HCT116 (cell line): ENCODE measurements around the gene GPR37L1. TPM values are rescaled to one million over a fixed set of nuclear protein-coding genes. Genes with fewer than 3 reads are reported as not detected.

Source experiments
- ATAC-seq: fragments of 200-7000 bp; cut with Tn5 transposase; 2 replicates; pipeline ENCODE4 v1.9.1; 2020; ENCODE audit warnings: mild to moderate bottlenecking, moderate library complexity
- BruUV-seq: library from RNA; stranded (reverse); fragments of 400-500 nt; replicated peaks from 2 replicates; lab custom pipeline; 2021; lab: Mats Ljungman, UMichigan
- CTCF ChIA-PET: fragments of 300-600 bp; sonication (Branson Sonifier 250); formaldehyde crosslinking; loops from one replicate; lab custom pipeline; 2021; ENCODE audit warnings: antibody characterized with exemption; lab: Charles Lee
- POLR2A ChIA-PET: fragments of 300-600, 350-600 bp; sonication (Branson Sonifier 250); formaldehyde crosslinking; loops from one replicate; lab custom pipeline; 2021; ENCODE audit warnings: antibody characterized with exemption; lab: Charles Lee
- RAD21 ChIA-PET, 2 experiments: fragments of 300-600 bp; sonication (Branson Sonifier 250); formaldehyde crosslinking; loops; one replicate each; lab custom pipeline; 2023; ENCODE audit warnings: low total read pairs in 2 of 2; ENCODE audit not compliant: uncharacterized antibody in 2 of 2, unreplicated experiment in 2 of 2, low non-redundant PET in 1 of 2; lab: Charles Lee
- DNase-seq: peaks from one replicate; pipeline ENCODE4 v3.0.0-alpha.2; 2010; ENCODE audit warnings: low read depth, low spot score
- H2AFZ ChIP-seq: fragments of 200-600 bp; shearing (Covaris generic), sonication (generic); 2 replicates; pipeline ENCODE4 v1.6.1; 2017; ENCODE audit warnings: low read depth, mixed run types, mixed read lengths, antibody characterized with exemption, low read length; ENCODE audit not compliant: poor library complexity, severe bottlenecking
- H3K27ac ChIP-seq: 2 replicates; pipeline ENCODE4 v1.5.1; 2012; ENCODE audit warnings: low read depth, low read length
- H3K27me3 ChIP-seq: fragments of 200-600 bp; sonication (generic); 2 replicates; pipeline ENCODE4 v1.6.1; 2016; ENCODE audit warnings: mixed run types, low read length, mixed read lengths; ENCODE audit not compliant: insufficient read depth
- H3K36me3 ChIP-seq, 2 experiments: fragments of 200-500 bp in 1 of 2; fragments of 200-600 bp in 1 of 2; sonication (Bioruptor generic) in 1 of 2; sonication (generic) in 1 of 2; 2 replicates each; pipeline versions ENCODE4 v1.5.1 to v1.6.1; 2014 to 2016; ENCODE audit warnings: low read length in 2 of 2, inconsistent platforms in 1 of 2, mixed read lengths in 1 of 2, mixed run types in 1 of 2; ENCODE audit not compliant: insufficient read depth in 2 of 2, control insufficient read depth in 1 of 2
- H3K4me1 ChIP-seq, 2 experiments: fragments of 200-600 bp in 1 of 2; sonication (generic) in 1 of 2; 2 replicates each; pipeline versions ENCODE4 v1.5.1 to v1.6.1; 2012 to 2017; ENCODE audit warnings: low read length in 2 of 2, inconsistent platforms in 1 of 2, mild to moderate bottlenecking in 1 of 2, mixed read lengths in 1 of 2, mixed run types in 1 of 2, moderate library complexity in 1 of 2; ENCODE audit not compliant: insufficient read depth in 2 of 2, control insufficient read depth in 1 of 2
- H3K4me2 ChIP-seq: fragments of 200-600 bp; sonication (generic); 2 replicates; pipeline ENCODE4 v1.6.1; 2017; ENCODE audit warnings: mixed run types, low read length, mixed read lengths
- H3K4me3 ChIP-seq, 2 experiments: fragments of 200-600 bp in 1 of 2; sonication (generic) in 1 of 2; replicated peaks in 1 of 2; 2 replicates each; pipeline ENCODE4 v1.5.1; 2011 to 2016; ENCODE audit warnings: low read length in 2 of 2, control low read depth in 1 of 2, low read depth in 1 of 2, mild to moderate bottlenecking in 1 of 2, mixed read lengths in 1 of 2, mixed run types in 1 of 2
- H3K79me2 ChIP-seq: fragments of 200-600 bp; sonication (generic); 2 replicates; pipeline ENCODE4 v1.6.1; 2017; ENCODE audit warnings: mild to moderate bottlenecking, mixed run types, low read length, moderate library complexity, mixed read lengths; ENCODE audit not compliant: insufficient read depth
- H3K9ac ChIP-seq: fragments of 200-600 bp; sonication (generic); 2 replicates; pipeline ENCODE4 v1.6.1; 2016; ENCODE audit warnings: low read length, mixed read lengths
- H3K9me2 ChIP-seq: fragments of 200-600 bp; sonication (generic), shearing (Covaris generic); 2 replicates; pipeline ENCODE4 v1.6.1; 2017; ENCODE audit warnings: mixed run types, mild to moderate bottlenecking, moderate library complexity; ENCODE audit not compliant: insufficient read depth
- H3K9me3 ChIP-seq, 2 experiments: fragments of 200-500 bp in 1 of 2; fragments of 200-600 bp in 1 of 2; sonication (Bioruptor generic) in 1 of 2; sonication (generic) in 1 of 2; 2 replicates each; pipeline ENCODE4 v1.6.1; 2014 to 2017; ENCODE audit warnings: low read length in 2 of 2, mixed read lengths in 2 of 2, inconsistent platforms in 1 of 2, low read depth in 1 of 2, mild to moderate bottlenecking in 1 of 2, mixed run types in 1 of 2, moderate library complexity in 1 of 2; ENCODE audit not compliant: control insufficient read depth in 1 of 2, insufficient read depth in 1 of 2
- H4K20me1 ChIP-seq: fragments of 200-600 bp; sonication (generic), shearing (Covaris generic); 2 replicates; pipeline ENCODE4 v1.6.1; 2017; ENCODE audit warnings: mixed run types, mild to moderate bottlenecking, moderate library complexity; ENCODE audit not compliant: insufficient read depth
- CBX3 ChIP-seq: IDR thresholded peaks from 2 replicates; pipeline ENCODE4 v1.6.1; 2012; ENCODE audit warnings: low read depth
- CEBPB ChIP-seq: IDR thresholded peaks from 2 replicates; pipeline ENCODE4 v1.6.1; 2012; ENCODE audit warnings: low read depth
- CTCF ChIP-seq, 3 experiments: fragments of 200-600 bp in 1 of 3; sonication (generic) in 1 of 3; IDR thresholded peaks in 2 of 3; conservative IDR thresholded peaks in 1 of 3; 2 replicates each; pipeline ENCODE4 v1.5.1; 2012 to 2017; ENCODE audit warnings: low read depth in 2 of 3, low read length in 2 of 3, antibody characterized with exemption in 1 of 3, borderline replicate concordance in 1 of 3, control low read depth in 1 of 3, mild to moderate bottlenecking in 1 of 3, mixed read lengths in 1 of 3, mixed run types in 1 of 3, moderate library complexity in 1 of 3; ENCODE audit not compliant: insufficient read depth in 1 of 3
- ELF1 ChIP-seq: IDR thresholded peaks from 2 replicates; pipeline ENCODE4 v1.6.1; 2012; ENCODE audit warnings: low read depth, borderline replicate concordance
- EZH2 ChIP-seq: fragments of 200-600 bp; sonication (generic); IDR thresholded peaks from 2 replicates; pipeline ENCODE4 v1.6.1; 2017; ENCODE audit warnings: antibody characterized with exemption, mixed run types
- FOSL1 ChIP-seq: IDR thresholded peaks from 2 replicates; pipeline ENCODE4 v1.6.1; 2012; ENCODE audit warnings: low read depth
- POLR2AphosphoS5 ChIP-seq: IDR thresholded peaks from 2 replicates; pipeline ENCODE4 v1.6.1; 2011; ENCODE audit warnings: mild to moderate bottlenecking, low read depth, low read length, moderate library complexity
- SIN3A ChIP-seq: IDR thresholded peaks from 2 replicates; pipeline ENCODE4 v1.6.1; 2012; ENCODE audit warnings: low read depth
- SP1 ChIP-seq: IDR thresholded peaks from 2 replicates; pipeline ENCODE4 v1.6.1; 2012; ENCODE audit warnings: low read depth
- SRF ChIP-seq: IDR thresholded peaks from 2 replicates; pipeline ENCODE4 v1.6.1; 2012; ENCODE audit warnings: low read depth
- TCF7L2 ChIP-seq: IDR thresholded peaks from 2 replicates; pipeline ENCODE4 v1.7.0; 2011; ENCODE audit warnings: borderline replicate concordance, inconsistent platforms; ENCODE audit not compliant: insufficient read depth, insufficient read length; ENCODE audit errors: extremely low read depth
- YY1 ChIP-seq: IDR thresholded peaks from 2 replicates; pipeline ENCODE4 v1.6.1; 2011; ENCODE audit warnings: low read length, low read depth, moderate library complexity, mild to moderate bottlenecking; ENCODE audit not compliant: insufficient replicate concordance; ENCODE audit errors: extremely low read depth
- ZBTB33 ChIP-seq: IDR thresholded peaks from 2 replicates; pipeline ENCODE4 v1.6.1; 2011; ENCODE audit warnings: mild to moderate bottlenecking, low read length, moderate library complexity; ENCODE audit not compliant: insufficient replicate concordance; ENCODE audit errors: extremely low read depth
- ZFX ChIP-seq: fragments of 450-650 bp; IDR thresholded peaks from 2 replicates; pipeline ENCODE4 v1.6.1; 2017
- ZNF274 ChIP-seq: fragments of 200-500 bp; sonication (Bioruptor generic); IDR thresholded peaks from 2 replicates; pipeline ENCODE4 v1.6.1; 2014; ENCODE audit warnings: mild to moderate bottlenecking, low read depth, low read length, inconsistent platforms
- intact Hi-C: fragments of 100-400 bp; cut with micrococcal nuclease; formaldehyde crosslinking; loops from 2 replicates; pipeline ENCODE4 v1.10.0; 2022
- total RNA-seq: library from RNA; stranded (reverse); gene quantifications from one replicate; pipeline ENCODE4 v1.2.1, GENCODE V29; 2021; ENCODE audit not compliant: unreplicated experiment
- TF ChIP-seq, protein P1 (sequence below): IDR thresholded peaks from 2 replicates; pipeline ENCODE4 v1.6.1; 2012; ENCODE audit warnings: low read depth
- TF ChIP-seq, protein P2 (sequence below): IDR thresholded peaks from 2 replicates; pipeline ENCODE4 v1.6.1; 2012

Gene GPR37L1
- total RNA-seq, 1 experiment from 2014 or later = 0.10 TPM

- Histone ChIP-seq H3K9me2 (no peaks in the 10 kb centered on the region), H3K9me3 (no peaks in the 10 kb centered on the region), H3K9ac (peak overlapping the region; percentile 44), H3K36me3 (no peaks in the 10 kb centered on the region), H3K4me3 (0 out of 4 replicates have a peak overlapping the region, but pooled peaks of 1 of the 2 experiments have one; percentile 2), H3K4me1 (peaks cover 45 to 64% of the 10 kb centered on the region in 2 experiments), H3K4me2 (peak overlapping the region; percentile 65), H3K79me2 (no peaks in the 10 kb centered on the region), H2AFZ (peak overlapping the region; percentile 24), H4K20me1 (no peaks in the 10 kb centered on the region), H3K27ac (peak overlapping the region; percentile 80), H3K27me3 (no peaks in the 10 kb centered on the region)
- DNase-seq (peak; percentile 87), ATAC-seq (peak; percentile 86)
- ChIA-PET CTCF (interaction anchor here (0.6 to 1.0 kb wide), 2 partner anchors 66 to 85 kb away, joined by 3 to 4 read pairs; no protein-coding TSS in a partner anchor), RAD21 (interaction anchor here (0.5 to 1.9 kb wide), 5 partner anchors 45 to 104 kb away, joined by 3 to 5 read pairs (median 3); no protein-coding TSS in a partner anchor), POLR2A (interaction anchor here (0.7 to 5.5 kb wide), 5 partner anchors 28 to 189 kb away, joined by 3 to 55 read pairs (median 4); partner anchors contain the start of gene ELF3)
- no TSS peak for BruUV-seq
- intact Hi-C loops = no loop called here
- TF ChIP-seq SIN3A = no peak
- no peak for TF ChIP-seq CTCF (IDR thresholded peaks at IDR 0.05 in 2 of 3, conservative IDR thresholded peaks at IDR 0.05 in 1 of 3; ENCODE audit: borderline replicate concordance in 1 of 3, insufficient read depth in 1 of 3, low read depth in 2 of 3, low read length in 2 of 3)
- peak; percentile 31 for TF ChIP-seq YY1
- TF ChIP-seq, protein P1, sequence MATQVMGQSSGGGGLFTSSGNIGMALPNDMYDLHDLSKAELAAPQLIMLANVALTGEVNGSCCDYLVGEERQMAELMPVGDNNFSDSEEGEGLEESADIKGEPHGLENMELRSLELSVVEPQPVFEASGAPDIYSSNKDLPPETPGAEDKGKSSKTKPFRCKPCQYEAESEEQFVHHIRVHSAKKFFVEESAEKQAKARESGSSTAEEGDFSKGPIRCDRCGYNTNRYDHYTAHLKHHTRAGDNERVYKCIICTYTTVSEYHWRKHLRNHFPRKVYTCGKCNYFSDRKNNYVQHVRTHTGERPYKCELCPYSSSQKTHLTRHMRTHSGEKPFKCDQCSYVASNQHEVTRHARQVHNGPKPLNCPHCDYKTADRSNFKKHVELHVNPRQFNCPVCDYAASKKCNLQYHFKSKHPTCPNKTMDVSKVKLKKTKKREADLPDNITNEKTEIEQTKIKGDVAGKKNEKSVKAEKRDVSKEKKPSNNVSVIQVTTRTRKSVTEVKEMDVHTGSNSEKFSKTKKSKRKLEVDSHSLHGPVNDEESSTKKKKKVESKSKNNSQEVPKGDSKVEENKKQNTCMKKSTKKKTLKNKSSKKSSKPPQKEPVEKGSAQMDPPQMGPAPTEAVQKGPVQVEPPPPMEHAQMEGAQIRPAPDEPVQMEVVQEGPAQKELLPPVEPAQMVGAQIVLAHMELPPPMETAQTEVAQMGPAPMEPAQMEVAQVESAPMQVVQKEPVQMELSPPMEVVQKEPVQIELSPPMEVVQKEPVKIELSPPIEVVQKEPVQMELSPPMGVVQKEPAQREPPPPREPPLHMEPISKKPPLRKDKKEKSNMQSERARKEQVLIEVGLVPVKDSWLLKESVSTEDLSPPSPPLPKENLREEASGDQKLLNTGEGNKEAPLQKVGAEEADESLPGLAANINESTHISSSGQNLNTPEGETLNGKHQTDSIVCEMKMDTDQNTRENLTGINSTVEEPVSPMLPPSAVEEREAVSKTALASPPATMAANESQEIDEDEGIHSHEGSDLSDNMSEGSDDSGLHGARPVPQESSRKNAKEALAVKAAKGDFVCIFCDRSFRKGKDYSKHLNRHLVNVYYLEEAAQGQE = no peak
- TF ChIP-seq CBX3 = no peak
- no peak for TF ChIP-seq SP1
- TF ChIP-seq ZNF274 = no peak
- no peak for TF ChIP-seq CEBPB
- TF ChIP-seq ELF1 = no peak
- TF ChIP-seq ZFX = 0 out of 2 replicates have a peak, but pooled peaks have one; percentile 17
- TF ChIP-seq SRF = no peak
- no peak for TF ChIP-seq EZH2
- TF ChIP-seq ZBTB33 = peak; percentile 7
- TF ChIP-seq, protein P2, sequence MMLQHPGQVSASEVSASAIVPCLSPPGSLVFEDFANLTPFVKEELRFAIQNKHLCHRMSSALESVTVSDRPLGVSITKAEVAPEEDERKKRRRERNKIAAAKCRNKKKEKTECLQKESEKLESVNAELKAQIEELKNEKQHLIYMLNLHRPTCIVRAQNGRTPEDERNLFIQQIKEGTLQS = no peak
- no peak for TF ChIP-seq FOSL1
- TF ChIP-seq TCF7L2 = peak; percentile 69
- peak; percentile 1 for TF ChIP-seq POLR2AphosphoS5
Measured at GRCh38 chr1:202084791-202085681, 37.7 kb upstream of the GPR37L1 start.
